WTC11 (cell line): ENCODE measurements around the gene HBEGF. TPM values are rescaled to one million over a fixed set of nuclear protein-coding genes. Genes with fewer than 3 reads are reported as not detected.

Experiments
- ATAC-seq: fragments of 200-7000 bp; cut with Tn5 transposase; 2 replicates; pipeline ENCODE4 v1.10.0; 2021; ENCODE audit warnings: mild to moderate bottlenecking, moderate library complexity
- CTCF ChIA-PET: fragments of 300-600 bp; sonication (Branson Sonifier 250); formaldehyde crosslinking; loops from one replicate; lab custom pipeline; 2021; ENCODE audit warnings: antibody characterized with exemption; lab: Charles Lee
- POLR2A ChIA-PET: fragments of 350-600 bp; sonication (Branson Sonifier 250); formaldehyde crosslinking; loops from one replicate; lab custom pipeline; 2021; ENCODE audit warnings: antibody characterized with exemption; lab: Charles Lee
- DNase-seq: peaks from one replicate; pipeline ENCODE4 v3.0.0; 2021; ENCODE audit warnings: low spot score
- H3K27ac Mint-ChIP-seq: 2 replicates; pipeline ENCODE4 v1.8.0; 2021; ENCODE audit warnings: mixed read lengths
- H3K27me3 Mint-ChIP-seq: 2 replicates; pipeline ENCODE4 v1.8.0; 2021; ENCODE audit warnings: low read depth, mild to moderate bottlenecking, moderate library complexity, mixed read lengths
- H3K36me3 Mint-ChIP-seq: 2 replicates; pipeline ENCODE4 v1.8.0; 2021; ENCODE audit warnings: mixed read lengths
- H3K4me1 Mint-ChIP-seq: 2 replicates; pipeline ENCODE4 v1.8.0; 2022; ENCODE audit warnings: mixed read lengths
- H3K4me3 Mint-ChIP-seq: 2 replicates; pipeline ENCODE4 v1.8.0; 2021; ENCODE audit warnings: mild to moderate bottlenecking, moderate library complexity, mixed read lengths
- H3K9me3 Mint-ChIP-seq: 2 replicates; pipeline ENCODE4 v1.8.0; 2021; ENCODE audit warnings: mixed read lengths
- AR ChIP-seq: fragments of 250-450 bp; sonication (Bioruptor Pico); IDR thresholded peaks from 2 replicates; pipeline ENCODE4 v1.9.0; 2021; ENCODE audit warnings: mild to moderate bottlenecking
- CTCF ChIP-seq: fragments of 200-600 bp; IDR thresholded peaks from 2 replicates; pipeline ENCODE4 v1.8.0; 2022; ENCODE audit warnings: antibody characterized with exemption
- ETV6 ChIP-seq: sonication (generic); formaldehyde crosslinking; IDR thresholded peaks from 2 replicates; pipeline ENCODE4 v1.8.1; 2022; ENCODE audit warnings: mild to moderate bottlenecking, missing genetic modification reagents
- FOXJ3 ChIP-seq: sonication (generic); formaldehyde crosslinking; IDR thresholded peaks from 2 replicates; pipeline ENCODE4 v1.9.0; 2021; ENCODE audit warnings: missing genetic modification reagents, mild to moderate bottlenecking, borderline replicate concordance
- FOXP4 ChIP-seq: sonication (generic); formaldehyde crosslinking; IDR thresholded peaks from 2 replicates; pipeline ENCODE4 v1.8.0; 2022; ENCODE audit warnings: mild to moderate bottlenecking, missing genetic modification reagents
- GABPB1 ChIP-seq: sonication (generic); formaldehyde crosslinking; IDR thresholded peaks from 2 replicates; pipeline ENCODE4 v1.8.1; 2023; ENCODE audit warnings: mild to moderate bottlenecking, missing genetic modification reagents
- HMGA2 ChIP-seq: fragments of 250-450 bp; sonication (Bioruptor Pico); IDR thresholded peaks from 2 replicates; pipeline ENCODE4 v1.4.0; 2021; ENCODE audit warnings: mild to moderate bottlenecking, moderate library complexity
- HMGXB4 ChIP-seq: sonication (generic); formaldehyde crosslinking; IDR thresholded peaks from 2 replicates; pipeline ENCODE4 v1.8.1; 2023; ENCODE audit warnings: mild to moderate bottlenecking, moderate library complexity, missing genetic modification reagents
- JAZF1 ChIP-seq: fragments of 250-450 bp; sonication (Bioruptor Pico); IDR thresholded peaks from 2 replicates; pipeline ENCODE4 v1.9.0; 2021; ENCODE audit warnings: moderate library complexity, mild to moderate bottlenecking, inconsistent platforms
- MAX ChIP-seq: sonication (generic); formaldehyde crosslinking; IDR thresholded peaks from 2 replicates; pipeline ENCODE4 v1.8.0; 2022; ENCODE audit warnings: mild to moderate bottlenecking, missing genetic modification reagents
- ZBTB21 ChIP-seq: sonication (generic); formaldehyde crosslinking; IDR thresholded peaks from 2 replicates; pipeline ENCODE4 v1.8.1; 2023; ENCODE audit warnings: mild to moderate bottlenecking, missing genetic modification reagents, borderline replicate concordance
- ZNF232 ChIP-seq: sonication (generic); formaldehyde crosslinking; IDR thresholded peaks from 2 replicates; pipeline ENCODE4 v1.8.0; 2022; ENCODE audit warnings: mild to moderate bottlenecking, missing genetic modification reagents
- ZNF532 ChIP-seq: fragments of 250-450 bp; sonication (Bioruptor Pico); IDR thresholded peaks from 2 replicates; pipeline ENCODE4 v1.9.0; 2021; ENCODE audit warnings: mild to moderate bottlenecking, borderline replicate concordance
- ZSCAN18 ChIP-seq: fragments of 250-450 bp; sonication (Bioruptor Pico); IDR thresholded peaks from 2 replicates; pipeline ENCODE4 v2.1.2; 2022; ENCODE audit warnings: mild to moderate bottlenecking, moderate library complexity
- total RNA-seq: library from RNA; stranded (reverse); gene quantifications from 3 replicates; pipeline ENCODE4 v1.2.3, GENCODE V29; 2021

Gene HBEGF
- total RNA-seq, 1 experiment from 2014 or later, result 4.0 TPM

GRCh38 chr5:140363631-140364471, 17.4 kb upstream of the HBEGF start:
- no peaks in the 10 kb centered on the region for H3K36me3 Mint-ChIP-seq
- ATAC-seq, result no peak
- peak overlapping the region; percentile 79 for H3K4me3 Mint-ChIP-seq

GRCh38 chr5:140362875-140363630, 16.6 kb upstream of the HBEGF start:
- TF ChIP-seq AR (CRISPR knock-in tag), result no peak
- TF ChIP-seq ZBTB21, result 0 out of 2 replicates have a peak, but pooled peaks have one; percentile 46
- TF ChIP-seq MAX, result peak; percentile 63
- peak; percentile 97 for TF ChIP-seq HMGXB4 (CRISPR knock-in tag)
- no peak for TF ChIP-seq ZSCAN18 (CRISPR knock-in tag)
- no peak for TF ChIP-seq FOXJ3 (CRISPR knock-in tag)
- TF ChIP-seq ZNF532, result no peak
- no peak; the same call in 1 of the 2 replicates for TF ChIP-seq ETV6
- TF ChIP-seq FOXP4 (CRISPR knock-in tag), result no peak
- peak; percentile 96 for TF ChIP-seq CTCF
- no peak for TF ChIP-seq JAZF1 (CRISPR knock-in tag)
- TF ChIP-seq ZNF232 (CRISPR knock-in tag), result no peak
- TF ChIP-seq GABPB1, result peak; percentile 50; the same call in 1 of the 2 replicates
- TF ChIP-seq, all 79 proteins: peak for 5
- POLR2A ChIA-PET, result no interaction called here
- Mint-ChIP-seq H3K36me3 (no peaks in the 10 kb centered on the region), H3K4me1 (peaks cover 7% of the 10 kb centered on the region), H3K4me3 (peak overlapping the region; percentile 79), H3K27me3 (peaks cover 9% of the 10 kb centered on the region), H3K27ac (no peak overlapping the region), H3K9me3 (no peaks in the 10 kb centered on the region)
- DNase-seq (peak; percentile 95), ATAC-seq (peak; percentile 88)
- CTCF ChIA-PET, result interaction anchor here (0.6 to 3.1 kb wide), 38 partner anchors 9 to 363 kb away, joined by 3 to 53 read pairs (median 4); partner anchors contain the start of genes ANKHD1, EIF4EBP3, HBEGF and IK

More at GRCh38 chr5:140363631-140364471, 17.4 kb upstream of the HBEGF start:
- peaks cover 2% of the 10 kb centered on the region; the same call in 1 of the 2 replicates for H3K4me1 Mint-ChIP-seq
- H3K27ac Mint-ChIP-seq, result no peak overlapping the region
- no peak for DNase-seq
- H3K27me3 Mint-ChIP-seq, result peaks cover 4% of the 10 kb centered on the region
- TF ChIP-seq HMGA2 (CRISPR knock-in tag), result no peak
- 0 out of 2 replicates have a peak, but pooled peaks have one; percentile 3 for TF ChIP-seq ZBTB21
- H3K9me3 Mint-ChIP-seq, result no peaks in the 10 kb centered on the region
- CTCF ChIA-PET, result interaction anchor here (0.6 to 3.1 kb wide), 38 partner anchors 8 to 362 kb away, joined by 3 to 53 read pairs (median 4); partner anchors contain the start of genes ANKHD1, EIF4EBP3, HBEGF and IK
- POLR2A ChIA-PET, result no interaction called here
